ENCODE results near the gene IMPDH1.

Gene IMPDH1

DNA sequence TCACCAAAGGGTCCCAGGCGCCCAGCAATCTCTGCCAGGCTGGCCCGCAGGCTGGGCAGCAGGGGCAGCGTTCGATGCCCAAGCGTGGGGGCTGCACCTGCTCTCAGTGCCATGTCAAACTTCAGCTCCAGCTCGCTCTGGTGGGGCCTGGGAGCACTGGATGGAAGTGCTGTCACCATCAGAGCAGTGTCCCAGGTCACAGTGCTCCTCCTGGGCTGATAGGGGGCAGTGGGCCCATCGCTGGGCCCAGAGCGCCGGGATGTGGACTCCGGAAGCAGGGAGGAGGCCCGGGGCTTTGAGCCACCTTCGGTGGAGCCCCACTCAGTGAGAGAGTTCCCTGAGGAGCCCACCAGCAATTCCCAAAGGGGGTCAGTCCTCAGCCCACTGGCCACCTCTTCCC, 50.4 kb downstream of the IMPDH1 start:
- Histone ChIP-seq H2AFZ (ENCODE audit: low read depth, low read length) (no peak overlapping the region), H3K4me1 (ENCODE audit: low read length) (peaks cover 5% of the 10 kb centered on the region), H3K79me2 (ENCODE audit: low read length) (no peaks in the 10 kb centered on the region), H3K4me2 (ENCODE audit: low read length) (no peak overlapping the region), H3K9me3 (ENCODE audit: insufficient read depth, low read length) (no peaks in the 10 kb centered on the region), H3K4me3 (ENCODE audit: low read length) (no peak overlapping the region), H3K27me3 (ENCODE audit: low read depth, low read length) (peaks cover 27% of the 10 kb centered on the region), H4K20me1 (ENCODE audit: insufficient read depth, low read length) (no peaks in the 10 kb centered on the region), H3K36me3 (replicated peaks; ENCODE audit: low read depth, low read length) (no peaks in the 10 kb centered on the region), H3K9ac (ENCODE audit: low read length) (no peak overlapping the region), H3K27ac (ENCODE audit: low read length) (no peak overlapping the region)
- no peak for TF ChIP-seq EZH2phosphoT487 (IDR thresholded peaks at IDR 0.05; ENCODE audit: low read depth)
- TF ChIP-seq, protein P1, sequence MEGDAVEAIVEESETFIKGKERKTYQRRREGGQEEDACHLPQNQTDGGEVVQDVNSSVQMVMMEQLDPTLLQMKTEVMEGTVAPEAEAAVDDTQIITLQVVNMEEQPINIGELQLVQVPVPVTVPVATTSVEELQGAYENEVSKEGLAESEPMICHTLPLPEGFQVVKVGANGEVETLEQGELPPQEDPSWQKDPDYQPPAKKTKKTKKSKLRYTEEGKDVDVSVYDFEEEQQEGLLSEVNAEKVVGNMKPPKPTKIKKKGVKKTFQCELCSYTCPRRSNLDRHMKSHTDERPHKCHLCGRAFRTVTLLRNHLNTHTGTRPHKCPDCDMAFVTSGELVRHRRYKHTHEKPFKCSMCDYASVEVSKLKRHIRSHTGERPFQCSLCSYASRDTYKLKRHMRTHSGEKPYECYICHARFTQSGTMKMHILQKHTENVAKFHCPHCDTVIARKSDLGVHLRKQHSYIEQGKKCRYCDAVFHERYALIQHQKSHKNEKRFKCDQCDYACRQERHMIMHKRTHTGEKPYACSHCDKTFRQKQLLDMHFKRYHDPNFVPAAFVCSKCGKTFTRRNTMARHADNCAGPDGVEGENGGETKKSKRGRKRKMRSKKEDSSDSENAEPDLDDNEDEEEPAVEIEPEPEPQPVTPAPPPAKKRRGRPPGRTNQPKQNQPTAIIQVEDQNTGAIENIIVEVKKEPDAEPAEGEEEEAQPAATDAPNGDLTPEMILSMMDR (IDR thresholded peaks at IDR 0.05; ENCODE audit: low read depth, low read length): no peak

DNA sequence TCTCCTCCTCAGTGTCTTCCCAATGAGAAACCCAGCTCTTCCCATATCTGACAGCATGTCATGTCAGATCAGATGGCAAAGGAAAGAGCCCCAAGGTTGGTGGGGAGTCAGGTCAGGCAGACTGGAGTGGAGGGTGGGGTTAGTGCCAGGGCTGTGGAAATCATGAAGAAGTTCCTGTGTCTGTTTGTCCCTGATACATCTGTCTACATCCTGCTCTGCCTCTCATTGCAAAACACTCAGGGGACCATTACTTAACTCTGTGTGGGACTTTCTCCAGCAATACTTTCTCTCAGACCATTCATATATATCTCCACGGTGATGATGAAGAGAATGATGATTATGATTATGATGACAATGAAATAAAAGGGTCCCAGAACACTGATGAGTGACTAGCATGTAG, 51.5 kb downstream of the IMPDH1 start:
- Histone ChIP-seq H3K27ac (ENCODE audit: low read length) (no peak overlapping the region), H3K9me3 (ENCODE audit: insufficient read depth, low read length) (no peaks in the 10 kb centered on the region), H3K27me3 (ENCODE audit: low read depth, low read length) (peaks cover 16% of the 10 kb centered on the region), H3K4me1 (ENCODE audit: low read length) (peaks cover 5% of the 10 kb centered on the region), H3K9ac (ENCODE audit: low read length) (no peak overlapping the region), H3K4me2 (ENCODE audit: low read length) (no peak overlapping the region), H2AFZ (ENCODE audit: low read depth, low read length) (no peak overlapping the region), H3K79me2 (ENCODE audit: low read length) (no peaks in the 10 kb centered on the region), H4K20me1 (ENCODE audit: insufficient read depth, low read length) (no peaks in the 10 kb centered on the region), H3K4me3 (ENCODE audit: low read length) (no peak overlapping the region), H3K36me3 (replicated peaks; ENCODE audit: low read depth, low read length) (no peaks in the 10 kb centered on the region)
- TF ChIP-seq, protein P1 (IDR thresholded peaks at IDR 0.05; ENCODE audit: low read depth, low read length): no peak
- TF ChIP-seq EZH2phosphoT487 (IDR thresholded peaks at IDR 0.05; ENCODE audit: low read depth): no peak

DNA sequence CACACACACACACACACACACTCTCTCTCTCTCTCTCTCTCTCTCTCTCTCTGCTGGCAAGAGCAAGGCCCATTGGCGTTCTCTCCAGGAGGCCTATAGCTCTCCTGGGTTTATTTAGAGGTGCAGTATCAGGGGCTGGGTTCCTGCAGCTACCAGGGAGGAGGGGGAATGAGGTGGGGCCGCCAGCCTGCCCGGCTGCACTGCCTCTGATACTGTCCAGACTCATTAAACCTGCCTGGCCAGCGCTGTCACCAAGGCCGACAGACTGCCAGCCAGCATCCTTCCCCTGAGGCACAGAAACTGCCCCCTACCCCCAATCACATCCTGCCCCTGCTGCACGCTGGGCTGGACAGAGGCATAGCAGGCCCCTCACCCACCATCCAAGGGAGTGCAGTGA, 52.6 kb downstream of the IMPDH1 start:
- H3K4me3 ChIP-seq (ENCODE audit: low read length): no peak overlapping the region
- H3K9ac ChIP-seq (ENCODE audit: low read length): no peak overlapping the region
- TF ChIP-seq, protein P1 (IDR thresholded peaks at IDR 0.05; ENCODE audit: low read depth, low read length): no peak
- TF ChIP-seq EZH2phosphoT487 (IDR thresholded peaks at IDR 0.05; ENCODE audit: low read depth): no peak
- no peaks in the 10 kb centered on the region for H3K79me2 ChIP-seq (ENCODE audit: low read length)
- H3K36me3 ChIP-seq (replicated peaks; ENCODE audit: low read depth, low read length): no peaks in the 10 kb centered on the region
- peaks cover 3% of the 10 kb centered on the region for H3K4me1 ChIP-seq (ENCODE audit: low read length)
- no peak overlapping the region for H3K4me2 ChIP-seq (ENCODE audit: low read length)
- H3K9me3 ChIP-seq (ENCODE audit: insufficient read depth, low read length): no peaks in the 10 kb centered on the region
- H2AFZ ChIP-seq (ENCODE audit: low read depth, low read length): no peak overlapping the region
- no peak overlapping the region for H3K27ac ChIP-seq (ENCODE audit: low read length)
- H3K27me3 ChIP-seq (ENCODE audit: low read depth, low read length): peaks cover 5% of the 10 kb centered on the region
- H4K20me1 ChIP-seq (ENCODE audit: insufficient read depth, low read length): no peaks in the 10 kb centered on the region

DNA sequence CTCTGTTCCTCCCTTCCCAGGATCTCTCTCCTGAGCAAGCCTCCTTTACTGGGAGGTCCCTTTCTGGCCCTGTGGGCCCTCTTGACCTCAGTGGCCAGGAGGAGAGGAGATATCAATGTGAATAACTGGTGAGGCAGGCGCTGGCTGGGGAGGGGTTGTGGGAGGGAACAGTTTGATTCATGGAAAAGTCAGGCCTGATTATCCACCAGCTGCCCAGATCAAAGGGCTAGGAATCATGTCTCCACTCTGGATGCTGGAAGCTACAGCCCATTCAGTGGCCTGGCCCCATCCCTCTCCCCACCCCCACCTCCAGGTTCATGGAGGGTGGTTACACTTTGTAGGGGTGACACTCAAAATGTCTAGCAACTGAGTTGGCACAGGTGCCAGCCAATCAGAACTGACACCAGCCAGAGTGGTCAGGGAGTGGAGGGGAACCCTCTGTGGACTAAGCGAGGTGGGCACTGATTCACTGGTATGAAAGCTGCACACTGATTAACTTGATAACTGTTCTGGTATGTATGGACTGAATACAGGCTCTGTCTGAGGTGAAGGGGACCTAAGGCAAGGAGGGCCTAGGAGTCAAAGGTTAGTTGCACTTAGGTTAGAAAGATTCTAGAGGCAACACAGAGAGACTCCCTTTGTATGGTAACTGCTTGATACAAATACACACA, 53.1 kb downstream of the IMPDH1 start:
- Histone ChIP-seq H2AFZ (ENCODE audit: low read depth, low read length) (no peak overlapping the region), H3K4me2 (ENCODE audit: low read length) (no peak overlapping the region), H3K27ac (ENCODE audit: low read length) (no peak overlapping the region), H3K9ac (ENCODE audit: low read length) (no peak overlapping the region), H3K4me1 (ENCODE audit: low read length) (no peaks in the 10 kb centered on the region), H3K36me3 (replicated peaks; ENCODE audit: low read depth, low read length) (no peaks in the 10 kb centered on the region), H3K4me3 (ENCODE audit: low read length) (no peak overlapping the region), H3K27me3 (ENCODE audit: low read depth, low read length) (peaks cover under 1% of the 10 kb centered on the region; the same call in 1 of the 2 replicates), H3K9me3 (ENCODE audit: insufficient read depth, low read length) (no peaks in the 10 kb centered on the region), H4K20me1 (ENCODE audit: insufficient read depth, low read length) (no peaks in the 10 kb centered on the region), H3K79me2 (ENCODE audit: low read length) (no peaks in the 10 kb centered on the region)
- TF ChIP-seq EZH2phosphoT487 (IDR thresholded peaks at IDR 0.05; ENCODE audit: low read depth): no peak
- TF ChIP-seq, protein P1 (IDR thresholded peaks at IDR 0.05; ENCODE audit: low read depth, low read length): no peak
